Natural killer cell (primary cell): ENCODE measurements around the gene HYOU1. TPM values are rescaled to one million over a fixed set of nuclear protein-coding genes. Genes with fewer than 3 reads are reported as not detected.
A peak's percentile ranks its signal among the peaks of the same experiment; 100 is the strongest.

Experiments
- ATAC-seq, 3 donors: fragments of 150-1000 bp in 2 of 3; fragments of 200-7000 bp in 1 of 3; cut with Tn5 transposase; 1 replicate in 1 of 3; 2 replicates in 2 of 3; pipeline ENCODE4 v1.10.0; 2021; ENCODE audit warnings: mild to moderate bottlenecking in 2 of 3, moderate library complexity in 2 of 3
- DNase-seq, 2 donors: peaks; one replicate each; pipeline versions ENCODE4 v3.0.0 to v3.0.0-alpha.2; 2013 to 2021; ENCODE audit warnings: mixed read lengths in 1 of 2
- H3K27ac ChIP-seq: one replicate; pipeline ENCODE4 v1.5.1; 2013; ENCODE audit warnings: mild to moderate bottlenecking, low read length
- H3K27me3 ChIP-seq: one replicate; pipeline ENCODE4 v1.6.1; 2013; ENCODE audit warnings: low read length; ENCODE audit not compliant: control insufficient read depth, insufficient read depth
- H3K36me3 ChIP-seq: one replicate; pipeline ENCODE4 v1.6.1; 2013; ENCODE audit warnings: low read length; ENCODE audit not compliant: control insufficient read depth, insufficient read depth
- H3K4me1 ChIP-seq: one replicate; pipeline ENCODE4 v1.6.1; 2013; ENCODE audit warnings: low read length; ENCODE audit not compliant: control insufficient read depth, insufficient read depth
- H3K4me3 ChIP-seq: one replicate; pipeline ENCODE4 v1.5.1; 2013; ENCODE audit warnings: low read length
- H3K9me3 ChIP-seq: one replicate; pipeline ENCODE4 v1.6.1; 2013; ENCODE audit warnings: low read length; ENCODE audit not compliant: control insufficient read depth, insufficient read depth
- H3K27ac Mint-ChIP-seq, 2 donors: one replicate each; pipeline ENCODE4 v1.8.0; 2022; ENCODE audit warnings: mild to moderate bottlenecking in 2 of 2, mixed read lengths in 2 of 2, moderate library complexity in 1 of 2
- H3K27me3 Mint-ChIP-seq, 2 donors: one replicate each; pipeline ENCODE4 v1.8.0; 2022; ENCODE audit warnings: low read depth in 2 of 2, mixed read lengths in 2 of 2
- H3K36me3 Mint-ChIP-seq: one replicate; pipeline ENCODE4 v1.8.0; 2022; ENCODE audit warnings: mixed read lengths
- H3K4me1 Mint-ChIP-seq, 2 donors: one replicate each; pipeline ENCODE4 v1.8.0; 2022; ENCODE audit warnings: mixed read lengths in 2 of 2
- H3K4me3 Mint-ChIP-seq: one replicate; pipeline ENCODE4 v1.8.0; 2022; ENCODE audit warnings: mild to moderate bottlenecking, moderate library complexity, mixed read lengths
- H3K9me3 Mint-ChIP-seq, 2 donors: one replicate each; pipeline ENCODE4 v1.8.0; 2022; ENCODE audit warnings: mixed read lengths in 2 of 2
- WGBS: methylation state at CpG from one replicate; pipeline ENCODE4 v1.1.7; 2013; ENCODE audit warnings: missing lambda C conversion rate; ENCODE audit not compliant: insufficient coverage; 5-methylcytosine and 5-hydroxymethylcytosine counted together
- intact Hi-C: fragments of 100-400 bp; cut with micrococcal nuclease; formaldehyde crosslinking; loops from one replicate; pipeline ENCODE4 v1.14.2; 2022
- total RNA-seq, 4 donors: library from RNA; stranded (reverse); fragments of 120-200 nt in 1 of 4; gene quantifications; one replicate each; pipeline versions ENCODE4 v1.2.3 to v1.2.4, GENCODE V29; 2013 to 2022
- TF ChIP-seq, protein P1 (sequence below): fragments of 200-600 bp; IDR thresholded peaks from one replicate; pipeline ENCODE4 v1.8.0; 2022; ENCODE audit warnings: antibody characterized with exemption

Gene HYOU1
- total RNA-seq, 3 donors from 2014 or later (not counting 1 experiment from before 2014, with no cell fraction given), result 114 to 146 (median 123) TPM

DNA sequence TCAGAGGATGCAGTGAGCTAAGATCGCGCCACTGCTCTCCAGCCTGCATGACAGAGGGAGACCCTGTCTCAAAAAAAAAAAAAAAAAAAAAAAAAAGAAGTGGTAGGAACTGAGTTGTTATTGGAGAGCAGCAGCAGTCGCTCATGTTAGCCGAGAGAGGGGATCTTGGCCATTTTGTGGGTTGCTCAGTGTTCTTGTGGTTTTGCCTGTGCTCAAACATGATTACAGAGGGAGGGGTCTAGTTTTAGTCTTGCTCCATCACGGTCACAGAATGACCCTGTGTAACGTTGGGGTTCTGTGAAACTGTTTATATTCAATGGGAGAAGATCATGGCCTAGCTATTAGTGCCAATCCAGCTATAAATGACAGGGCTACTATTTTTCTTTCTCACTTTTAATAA lies 42.7 kb upstream of the HYOU1 start:
- intact Hi-C loops, result loop anchor here (2.0 to 5.0 kb wide), 2 partner anchors 15 to 82 kb away; partner anchors contain the start of genes HMBS, RPS25 and TRAPPC4
- peaks cover 17% of the 10 kb centered on the region for H3K36me3 ChIP-seq
- peaks cover 39% of the 10 kb centered on the region in 2 donors for H3K4me1 Mint-ChIP-seq
- no peak overlapping the region for H3K27ac Mint-ChIP-seq
- no peaks in the 10 kb centered on the region for H3K9me3 Mint-ChIP-seq
- WGBS, result 51% methylated on average over 6 of the region's 6 CpGs
- ATAC-seq (no peak), DNase-seq (no peak)
- peak overlapping the region; percentile 96 for H3K4me3 Mint-ChIP-seq
- H3K4me3 ChIP-seq, result no peak overlapping the region
- H3K9me3 ChIP-seq, result no peaks in the 10 kb centered on the region
- no peak overlapping the region for H3K27ac ChIP-seq
- H3K36me3 Mint-ChIP-seq, result peaks cover 7% of the 10 kb centered on the region
- H3K4me1 ChIP-seq, result peaks cover 30% of the 10 kb centered on the region
- no peaks in the 10 kb centered on the region for H3K27me3 Mint-ChIP-seq
- TF ChIP-seq, protein P1, sequence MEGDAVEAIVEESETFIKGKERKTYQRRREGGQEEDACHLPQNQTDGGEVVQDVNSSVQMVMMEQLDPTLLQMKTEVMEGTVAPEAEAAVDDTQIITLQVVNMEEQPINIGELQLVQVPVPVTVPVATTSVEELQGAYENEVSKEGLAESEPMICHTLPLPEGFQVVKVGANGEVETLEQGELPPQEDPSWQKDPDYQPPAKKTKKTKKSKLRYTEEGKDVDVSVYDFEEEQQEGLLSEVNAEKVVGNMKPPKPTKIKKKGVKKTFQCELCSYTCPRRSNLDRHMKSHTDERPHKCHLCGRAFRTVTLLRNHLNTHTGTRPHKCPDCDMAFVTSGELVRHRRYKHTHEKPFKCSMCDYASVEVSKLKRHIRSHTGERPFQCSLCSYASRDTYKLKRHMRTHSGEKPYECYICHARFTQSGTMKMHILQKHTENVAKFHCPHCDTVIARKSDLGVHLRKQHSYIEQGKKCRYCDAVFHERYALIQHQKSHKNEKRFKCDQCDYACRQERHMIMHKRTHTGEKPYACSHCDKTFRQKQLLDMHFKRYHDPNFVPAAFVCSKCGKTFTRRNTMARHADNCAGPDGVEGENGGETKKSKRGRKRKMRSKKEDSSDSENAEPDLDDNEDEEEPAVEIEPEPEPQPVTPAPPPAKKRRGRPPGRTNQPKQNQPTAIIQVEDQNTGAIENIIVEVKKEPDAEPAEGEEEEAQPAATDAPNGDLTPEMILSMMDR, result no peak
- no peaks in the 10 kb centered on the region for H3K27me3 ChIP-seq

GRCh38 chr11:119095066-119095880 lies 38.3 kb upstream of the HYOU1 start:
- H3K9me3 ChIP-seq, result no peaks in the 10 kb centered on the region
- intact Hi-C loops, result loop anchor here (1.0 to 2.0 kb wide), 6 partner anchors 10 to 166 kb away; partner anchors contain the start of genes HINFP, HYOU1, SLC37A4 and VPS11
- Mint-ChIP-seq H3K9me3 (no peaks in the 10 kb centered on the region), H3K36me3 (peaks cover 7% of the 10 kb centered on the region), H3K27me3 (no peaks in the 10 kb centered on the region), H3K27ac (peak overlapping the region; percentile 95 to 96), H3K4me3 (peak overlapping the region; percentile 91), H3K4me1 (peaks cover 34 to 43% of the 10 kb centered on the region in 2 donors)
- TF ChIP-seq, protein P1, result peak; percentile 3
- peaks cover 19% of the 10 kb centered on the region for H3K36me3 ChIP-seq
- peak overlapping the region; percentile 70 for H3K4me3 ChIP-seq
- WGBS, result under 1% methylated on average over 76 of the region's 79 CpGs
- H3K27me3 ChIP-seq, result no peaks in the 10 kb centered on the region
- DNase-seq (peak; percentile 99), ATAC-seq (peak; percentile 80 to 92 (median 86))
- peak overlapping the region; percentile 84 for H3K27ac ChIP-seq
- peaks cover 32% of the 10 kb centered on the region for H3K4me1 ChIP-seq

- H3K4me1 ChIP-seq, result peaks cover 31% of the 10 kb centered on the region
- H3K4me3 ChIP-seq, result peak overlapping the region; percentile 70
- intact Hi-C loops, result loop anchor here (1.0 to 2.0 kb wide), 7 partner anchors 8 to 166 kb away; partner anchors contain the start of genes HINFP, HYOU1, SLC37A4 and VPS11
- no peaks in the 10 kb centered on the region for H3K9me3 Mint-ChIP-seq
- H3K36me3 ChIP-seq, result peaks cover 19% of the 10 kb centered on the region
- no peaks in the 10 kb centered on the region for H3K9me3 ChIP-seq
- peaks cover 28 to 38% of the 10 kb centered on the region in 2 donors for H3K4me1 Mint-ChIP-seq
- TF ChIP-seq, protein P1, result peak; percentile 54
- H3K4me3 Mint-ChIP-seq, result peak overlapping the region; percentile 91
- ATAC-seq (peak; percentile 35 to 72 (median 53)), DNase-seq (peak; percentile 66 to 80)
- H3K36me3 Mint-ChIP-seq, result peaks cover 7% of the 10 kb centered on the region
- no peaks in the 10 kb centered on the region for H3K27me3 ChIP-seq
- 0% methylated on average over 19 of the region's 19 CpGs for WGBS
- H3K27ac ChIP-seq, result peak overlapping the region; percentile 84
- peak overlapping the region; percentile 95 to 96 for H3K27ac Mint-ChIP-seq
- no peaks in the 10 kb centered on the region for H3K27me3 Mint-ChIP-seq
These were observed 37.7 kb upstream of the HYOU1 start for GRCh38 chr11:119094816-119095065.
